Measurements from ENCODE around the gene RDH12.

DNA sequence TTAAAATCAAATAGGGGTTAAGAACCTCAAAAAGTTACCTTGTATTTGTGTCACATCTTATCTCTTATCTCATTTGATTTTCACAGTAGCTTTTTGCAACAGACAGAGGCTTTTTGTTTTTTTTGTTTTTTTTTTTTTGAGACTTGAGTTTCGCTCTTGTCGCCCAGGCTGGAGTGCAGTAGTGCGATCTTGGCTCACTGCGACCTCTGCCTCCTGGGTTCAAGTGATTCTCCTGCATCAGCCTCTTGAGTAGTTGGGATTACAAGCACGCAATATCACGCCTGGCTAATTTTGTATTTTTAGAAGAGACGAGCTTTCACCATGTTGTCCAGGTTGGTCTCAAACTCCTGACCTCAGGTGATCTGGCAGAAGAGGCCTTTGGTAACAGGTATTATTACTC is 25.7 kb downstream of the RDH12 start:
- no peak for TF ChIP-seq EZH2 (IDR thresholded peaks at IDR 0.05; ENCODE audit: borderline replicate concordance, insufficient read depth, low read length, poor library complexity, severe bottlenecking)
- TF ChIP-seq, protein P1, sequence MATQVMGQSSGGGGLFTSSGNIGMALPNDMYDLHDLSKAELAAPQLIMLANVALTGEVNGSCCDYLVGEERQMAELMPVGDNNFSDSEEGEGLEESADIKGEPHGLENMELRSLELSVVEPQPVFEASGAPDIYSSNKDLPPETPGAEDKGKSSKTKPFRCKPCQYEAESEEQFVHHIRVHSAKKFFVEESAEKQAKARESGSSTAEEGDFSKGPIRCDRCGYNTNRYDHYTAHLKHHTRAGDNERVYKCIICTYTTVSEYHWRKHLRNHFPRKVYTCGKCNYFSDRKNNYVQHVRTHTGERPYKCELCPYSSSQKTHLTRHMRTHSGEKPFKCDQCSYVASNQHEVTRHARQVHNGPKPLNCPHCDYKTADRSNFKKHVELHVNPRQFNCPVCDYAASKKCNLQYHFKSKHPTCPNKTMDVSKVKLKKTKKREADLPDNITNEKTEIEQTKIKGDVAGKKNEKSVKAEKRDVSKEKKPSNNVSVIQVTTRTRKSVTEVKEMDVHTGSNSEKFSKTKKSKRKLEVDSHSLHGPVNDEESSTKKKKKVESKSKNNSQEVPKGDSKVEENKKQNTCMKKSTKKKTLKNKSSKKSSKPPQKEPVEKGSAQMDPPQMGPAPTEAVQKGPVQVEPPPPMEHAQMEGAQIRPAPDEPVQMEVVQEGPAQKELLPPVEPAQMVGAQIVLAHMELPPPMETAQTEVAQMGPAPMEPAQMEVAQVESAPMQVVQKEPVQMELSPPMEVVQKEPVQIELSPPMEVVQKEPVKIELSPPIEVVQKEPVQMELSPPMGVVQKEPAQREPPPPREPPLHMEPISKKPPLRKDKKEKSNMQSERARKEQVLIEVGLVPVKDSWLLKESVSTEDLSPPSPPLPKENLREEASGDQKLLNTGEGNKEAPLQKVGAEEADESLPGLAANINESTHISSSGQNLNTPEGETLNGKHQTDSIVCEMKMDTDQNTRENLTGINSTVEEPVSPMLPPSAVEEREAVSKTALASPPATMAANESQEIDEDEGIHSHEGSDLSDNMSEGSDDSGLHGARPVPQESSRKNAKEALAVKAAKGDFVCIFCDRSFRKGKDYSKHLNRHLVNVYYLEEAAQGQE (IDR thresholded peaks at IDR 0.05; ENCODE audit: borderline replicate concordance) = no peak

Measured in neural cell (in vitro differentiated cells).